Hematopoietic multipotent progenitor cell treated with erythropoietin and hydrocortisone succinate and interleukin-3 and kit ligand, for 8 days (in vitro differentiated cells): ENCODE data around the gene IREB2.
A peak's percentile ranks its signal among the peaks of the same experiment; 100 is the strongest.
"Not testable (repeated sequence)": the region's sequence is repeated elsewhere in the genome, so short reads cannot be mapped to it uniquely, and the experiment has no call there.

Experiments used
- DNase-seq: peaks from one replicate; pipeline ENCODE4 v3.0.0-alpha.2; 2015

Gene IREB2

GRCh38 chr15:78437762-78438618, at the start of gene IREB2:
IREB2 (plus strand) TSS chr15:78438216; CDS start chr15:78438338, 122 bp downstream.
- peak; percentile 98 for DNase-seq

- no peak for DNase-seq
Measured at GRCh38 chr15:78388865-78389264, 49.2 kb upstream of the IREB2 start.

GRCh38 chr15:78389322-78389721, 48.7 kb upstream of the IREB2 start:
- DNase-seq, result no peak

- DNase-seq, result no peak
Measured at GRCh38 chr15:78389738-78390137, 48.3 kb upstream of the IREB2 start.

- no peak for DNase-seq
Measured at GRCh38 chr15:78390242-78390641, 47.8 kb upstream of the IREB2 start.

- no peak for DNase-seq
Measured at GRCh38 chr15:78390826-78391225, 47.2 kb upstream of the IREB2 start.

GRCh38 chr15:78391781-78392180, 46.2 kb upstream of the IREB2 start:
- no peak for DNase-seq

GRCh38 chr15:78392430-78392829, 45.6 kb upstream of the IREB2 start:
- no peak for DNase-seq

- no peak for DNase-seq
Measured at GRCh38 chr15:78393137-78393536, 44.9 kb upstream of the IREB2 start.

- no peak for DNase-seq
Measured at GRCh38 chr15:78394026-78394425, 44.0 kb upstream of the IREB2 start.

GRCh38 chr15:78394981-78395616, 42.9 kb upstream of the IREB2 start:
- no peak for DNase-seq

GRCh38 chr15:78396186-78396814, 41.7 kb upstream of the IREB2 start:
- no peak for DNase-seq

GRCh38 chr15:78396976-78397375, 41.0 kb upstream of the IREB2 start:
- DNase-seq, result peak; percentile 19

- no peak for DNase-seq
Measured at GRCh38 chr15:78397382-78397781, 40.6 kb upstream of the IREB2 start.

- DNase-seq, result no peak
Measured at GRCh38 chr15:78398076-78398825, 39.8 kb upstream of the IREB2 start.

GRCh38 chr15:78399091-78399490, 38.9 kb upstream of the IREB2 start:
- no peak for DNase-seq

- no peak for DNase-seq
Measured at GRCh38 chr15:78402061-78402610, 35.9 kb upstream of the IREB2 start.

- DNase-seq, result no peak
Measured at GRCh38 chr15:78404125-78404524, 33.9 kb upstream of the IREB2 start.

GRCh38 chr15:78404796-78405195, 33.2 kb upstream of the IREB2 start:
- DNase-seq, result not testable (repeated sequence)

- DNase-seq, result no peak
Measured at GRCh38 chr15:78405336-78405924, 32.6 kb upstream of the IREB2 start.

GRCh38 chr15:78406016-78406585, 31.9 kb upstream of the IREB2 start:
- no peak for DNase-seq
